Retinal pigment epithelial cell (primary cell): Measurements from ENCODE around the gene CHST13.

Experiments used
- DNase-seq: peaks from one replicate; pipeline ENCODE4 v3.0.0-alpha.2; 2010; ENCODE audit warnings: low read depth
- H3K4me3 ChIP-seq: 2 replicates; pipeline ENCODE4 v1.5.1; 2011; ENCODE audit warnings: mild to moderate bottlenecking, low read length, control low read depth, moderate library complexity
- TF ChIP-seq, protein P1 (sequence below): conservative IDR thresholded peaks from 2 replicates; pipeline ENCODE4 v1.5.1; 2011; ENCODE audit warnings: low read depth, low read length, control low read depth, inconsistent platforms

The CHST13 gene

DNA sequence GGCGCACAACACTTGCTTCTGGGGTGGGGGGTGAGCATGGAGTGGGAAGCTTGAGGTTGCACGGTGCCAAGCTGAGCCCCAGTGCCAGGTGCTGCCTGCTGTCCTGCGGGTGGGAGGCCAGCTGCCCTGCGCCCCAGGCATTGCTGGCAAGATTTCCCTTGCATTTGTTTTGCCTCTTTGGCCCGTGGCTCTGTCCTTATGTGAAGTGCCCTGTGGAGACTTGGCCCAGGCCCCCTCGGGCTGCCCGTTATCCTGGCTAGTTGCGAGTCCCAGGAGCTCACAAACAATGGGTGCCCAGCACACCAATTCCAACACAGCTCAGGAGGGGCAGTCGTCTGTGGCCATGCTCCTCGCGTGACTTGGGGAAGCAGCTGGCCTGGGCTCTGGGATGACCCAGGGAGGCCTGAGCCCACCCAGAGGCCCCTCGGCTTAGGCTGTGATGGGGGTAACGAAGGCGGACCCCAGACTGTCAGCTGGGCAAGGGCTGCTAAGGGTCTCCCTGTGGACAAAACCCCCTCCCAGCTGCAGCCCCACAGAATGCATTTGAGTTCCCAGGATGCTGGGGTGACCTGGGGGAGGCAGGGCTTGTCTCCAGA lies 28.8 kb downstream of the CHST13 start:
- TF ChIP-seq, protein P1, sequence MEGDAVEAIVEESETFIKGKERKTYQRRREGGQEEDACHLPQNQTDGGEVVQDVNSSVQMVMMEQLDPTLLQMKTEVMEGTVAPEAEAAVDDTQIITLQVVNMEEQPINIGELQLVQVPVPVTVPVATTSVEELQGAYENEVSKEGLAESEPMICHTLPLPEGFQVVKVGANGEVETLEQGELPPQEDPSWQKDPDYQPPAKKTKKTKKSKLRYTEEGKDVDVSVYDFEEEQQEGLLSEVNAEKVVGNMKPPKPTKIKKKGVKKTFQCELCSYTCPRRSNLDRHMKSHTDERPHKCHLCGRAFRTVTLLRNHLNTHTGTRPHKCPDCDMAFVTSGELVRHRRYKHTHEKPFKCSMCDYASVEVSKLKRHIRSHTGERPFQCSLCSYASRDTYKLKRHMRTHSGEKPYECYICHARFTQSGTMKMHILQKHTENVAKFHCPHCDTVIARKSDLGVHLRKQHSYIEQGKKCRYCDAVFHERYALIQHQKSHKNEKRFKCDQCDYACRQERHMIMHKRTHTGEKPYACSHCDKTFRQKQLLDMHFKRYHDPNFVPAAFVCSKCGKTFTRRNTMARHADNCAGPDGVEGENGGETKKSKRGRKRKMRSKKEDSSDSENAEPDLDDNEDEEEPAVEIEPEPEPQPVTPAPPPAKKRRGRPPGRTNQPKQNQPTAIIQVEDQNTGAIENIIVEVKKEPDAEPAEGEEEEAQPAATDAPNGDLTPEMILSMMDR = no peak
- H3K4me3 ChIP-seq = no peak overlapping the region
- DNase-seq = no peak

DNA sequence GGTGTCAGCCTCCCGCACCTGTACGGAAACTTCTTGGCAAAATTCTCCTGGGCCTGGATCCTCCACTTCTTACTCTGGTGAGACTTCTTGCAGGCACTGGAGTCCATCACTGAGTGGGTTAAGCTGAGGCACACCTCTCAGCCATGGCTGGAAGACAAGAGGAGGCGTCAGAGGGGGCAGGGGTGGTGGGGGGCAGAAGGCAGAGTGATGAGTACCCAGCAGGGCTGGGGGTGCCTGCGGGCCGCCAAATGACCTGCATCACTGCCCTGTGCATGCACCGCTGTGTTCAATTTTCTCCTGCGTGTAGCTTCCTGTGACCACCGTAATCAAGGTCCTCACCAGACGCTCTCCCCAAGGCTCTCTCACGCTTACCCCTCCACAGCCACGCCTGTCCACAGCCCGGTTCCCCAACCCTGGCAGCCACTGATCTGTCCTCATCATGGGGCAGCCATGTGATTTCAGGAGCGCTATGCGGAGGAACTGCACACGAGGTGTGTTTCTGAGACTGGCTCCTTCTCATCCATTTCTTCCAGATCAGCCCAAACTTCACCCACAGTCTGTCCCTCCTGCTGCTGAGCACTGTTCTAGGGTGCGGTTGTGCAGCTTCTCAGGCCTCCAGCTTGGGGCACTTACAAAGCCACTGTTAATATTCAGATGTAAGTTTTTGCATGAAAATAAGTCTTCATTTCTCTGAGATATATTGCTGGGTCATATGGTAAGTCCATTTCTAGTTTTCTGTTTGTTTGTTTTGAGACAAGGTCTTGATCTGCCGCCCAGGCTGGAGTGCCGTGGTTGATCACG lies 29.5 kb downstream of the CHST13 start:
- TF ChIP-seq, protein P1 = no peak
- no peak for DNase-seq
- no peak overlapping the region for H3K4me3 ChIP-seq

DNA sequence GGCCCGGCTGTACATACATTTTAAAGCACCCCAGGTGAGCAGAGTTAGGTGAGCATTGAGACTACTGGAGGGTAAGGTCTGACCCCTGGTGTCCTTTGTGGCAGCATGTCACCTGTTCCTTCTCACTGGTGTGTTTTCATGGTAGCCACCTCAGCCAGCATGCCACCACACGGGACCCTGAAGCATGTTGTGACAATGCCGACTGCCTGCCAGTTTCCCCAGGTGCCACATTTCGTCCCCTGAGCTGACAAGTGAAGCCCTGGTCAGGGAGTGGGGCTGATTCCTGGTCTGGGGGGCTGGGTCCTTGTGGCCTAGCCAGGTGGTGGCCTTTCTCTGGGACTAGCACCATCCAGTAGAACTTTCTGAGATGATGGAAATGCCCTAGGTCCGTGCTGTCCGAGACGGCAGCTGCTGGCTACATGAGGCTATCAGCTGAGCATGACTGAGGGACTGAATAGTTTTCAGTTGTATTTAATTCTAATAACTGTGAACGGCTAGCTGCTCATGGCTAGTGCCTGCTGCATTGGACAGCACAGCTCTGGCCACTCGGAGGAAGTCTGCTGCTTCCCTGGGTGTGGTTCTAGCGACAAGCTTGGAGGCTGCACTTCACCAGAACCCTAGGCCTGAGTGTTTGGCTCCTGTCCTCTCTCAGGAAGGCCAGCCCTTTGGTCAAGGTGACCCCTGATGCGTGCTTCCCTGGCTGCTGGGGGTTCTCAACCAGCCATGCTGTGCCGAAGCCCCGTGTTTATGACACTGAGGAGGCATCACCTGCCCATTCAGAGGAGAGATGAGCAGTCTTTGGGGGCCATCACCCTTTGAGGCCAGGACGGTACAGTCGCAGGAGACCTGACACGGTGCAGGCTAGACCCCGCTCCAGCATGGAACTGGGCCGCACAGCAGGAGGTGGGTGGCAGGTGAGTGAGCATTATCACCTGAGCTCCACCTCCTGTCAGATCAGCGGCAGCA lies 30.9 kb downstream of the CHST13 start:
- no peak for DNase-seq
- TF ChIP-seq, protein P1 = no peak
- no peak overlapping the region for H3K4me3 ChIP-seq

DNA sequence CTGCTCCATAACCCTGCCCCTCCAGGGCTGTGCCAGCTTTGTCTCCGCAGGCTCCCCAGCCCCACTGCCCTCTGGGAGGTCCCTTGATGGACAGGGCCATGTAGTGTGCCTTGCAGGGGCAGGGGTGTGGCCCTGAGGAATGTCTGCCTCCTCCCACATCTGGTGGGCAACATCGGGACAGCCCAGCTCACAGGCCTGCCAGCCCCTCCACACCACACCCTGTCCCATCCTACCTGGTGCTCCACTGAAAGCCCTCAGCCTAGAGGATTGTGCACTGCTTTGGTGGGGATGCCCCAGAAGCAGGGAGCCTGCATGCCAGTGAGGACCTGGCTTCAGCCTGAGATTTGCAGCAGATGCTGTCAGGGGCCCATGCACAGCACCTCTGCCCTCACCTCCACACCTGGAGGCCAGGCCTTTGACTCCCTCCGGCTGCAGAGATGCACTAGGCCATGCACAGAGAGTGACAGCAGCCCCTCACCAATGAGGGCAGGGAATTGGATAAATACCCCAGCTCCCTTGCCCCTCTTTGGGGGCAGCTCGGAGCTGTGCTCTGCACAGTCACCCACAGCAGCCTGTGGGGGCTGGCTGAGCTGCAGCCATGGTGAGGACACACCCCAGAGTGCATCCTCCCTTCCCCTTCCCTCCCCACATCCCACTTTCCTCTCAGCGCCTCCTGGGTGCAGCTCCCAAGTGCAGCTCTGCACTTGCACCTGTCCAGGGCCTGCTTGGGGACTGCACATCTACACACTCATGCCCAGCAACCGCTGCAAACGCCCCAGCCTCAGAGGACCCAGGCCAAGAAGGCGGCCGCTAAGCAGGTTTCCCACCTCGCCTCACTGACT lies 32.1 kb downstream of the CHST13 start:
- no peak overlapping the region for H3K4me3 ChIP-seq
- DNase-seq = no peak
- TF ChIP-seq, protein P1 = no peak

DNA sequence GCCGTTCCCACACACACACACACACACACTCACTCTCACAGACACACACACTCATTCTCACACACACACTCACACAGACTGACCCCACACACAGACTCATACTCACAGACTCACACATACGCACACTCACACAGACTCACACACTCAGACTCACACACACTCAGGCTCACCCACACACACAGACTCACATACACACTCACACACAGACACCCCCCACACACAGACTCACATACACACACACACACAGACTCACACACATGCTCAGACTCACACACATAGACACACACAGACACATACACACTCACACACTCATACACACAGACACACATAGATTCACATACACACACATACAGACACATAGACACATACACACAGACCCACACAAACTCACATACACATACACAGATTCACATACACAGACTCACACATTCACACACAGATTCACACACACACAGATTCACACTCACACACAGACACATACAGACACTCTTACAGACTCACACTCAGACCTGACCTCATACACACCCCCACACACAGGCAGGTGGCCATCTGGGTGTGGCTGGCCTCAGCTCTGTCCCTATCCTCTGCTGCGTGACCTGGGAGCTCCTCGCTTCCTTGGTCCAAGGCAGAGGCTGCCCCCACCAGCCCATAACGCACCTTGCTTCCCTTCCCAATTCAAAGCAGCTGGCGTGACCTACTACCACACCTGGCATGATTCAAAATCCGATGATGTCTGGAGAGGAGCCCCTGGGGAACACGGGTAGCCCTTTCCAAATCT lies 32.9 kb downstream of the CHST13 start:
- TF ChIP-seq, protein P1 = no peak

DNA sequence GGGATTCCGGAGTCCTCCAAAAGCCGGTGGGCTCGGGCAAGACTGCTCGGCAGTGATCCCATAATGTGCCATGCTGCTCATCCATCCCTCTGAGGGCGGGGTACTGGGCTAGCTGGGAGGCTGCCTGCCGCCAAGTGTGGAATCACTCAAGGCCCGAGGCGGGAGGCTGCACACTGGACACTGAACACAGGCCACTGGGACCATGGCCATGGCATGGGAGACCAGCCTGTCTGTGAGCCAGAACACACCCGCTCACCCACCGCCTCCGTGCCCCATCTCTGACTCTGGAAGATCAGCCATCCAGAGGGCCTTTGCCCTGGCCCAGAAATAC lies 33.4 kb downstream of the CHST13 start:
- H3K4me3 ChIP-seq = no peak overlapping the region
- DNase-seq = no peak
- TF ChIP-seq, protein P1 = no peak

More for the DNA sequence above, 32.9 kb downstream of the CHST13 start:
- no peak overlapping the region for H3K4me3 ChIP-seq
- no peak for DNase-seq
